C1 segment of cervical spinal cord (tissue), 14 donors: ENCODE results near the gene DISP3.
A peak's percentile ranks its signal among the peaks of the same experiment; 100 is the strongest.

Source experiments
- DNase-seq, 14 donors: peaks; one replicate each; lab custom pipeline; 2025; lab: John Stamatoyannopoulos, UW

Gene DISP3

DNA sequence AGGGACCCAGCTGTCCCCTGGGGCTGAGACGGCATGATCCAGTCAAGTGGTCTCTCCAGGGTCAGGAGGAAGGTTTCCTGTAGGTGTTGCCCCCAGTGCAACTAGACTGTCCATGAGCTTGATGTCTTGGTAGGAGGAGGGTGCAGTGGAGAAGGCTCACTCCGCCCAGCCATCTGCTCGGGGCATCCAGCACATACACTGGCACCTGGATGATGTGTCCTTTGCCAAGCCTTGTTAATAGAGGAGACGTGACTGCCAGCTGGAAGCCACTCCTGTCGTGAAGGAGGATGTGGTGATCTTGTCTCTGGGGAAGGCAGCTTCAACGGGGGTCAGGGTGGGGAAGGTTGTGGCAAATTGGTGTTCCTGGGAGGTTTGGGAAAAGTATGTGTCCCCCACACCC is 6.2 kb downstream of the DISP3 start:
- DNase-seq, result peak in 1 of 14 donors; percentile 17

GRCh38 chr1:11486231-11487009 is 7.5 kb downstream of the DISP3 start:
- peak in 1 of 14 donors; percentile 20 for DNase-seq

GRCh38 chr1:11487196-11487751 is 8.3 kb downstream of the DISP3 start:
- DNase-seq, result no peak

DNA sequence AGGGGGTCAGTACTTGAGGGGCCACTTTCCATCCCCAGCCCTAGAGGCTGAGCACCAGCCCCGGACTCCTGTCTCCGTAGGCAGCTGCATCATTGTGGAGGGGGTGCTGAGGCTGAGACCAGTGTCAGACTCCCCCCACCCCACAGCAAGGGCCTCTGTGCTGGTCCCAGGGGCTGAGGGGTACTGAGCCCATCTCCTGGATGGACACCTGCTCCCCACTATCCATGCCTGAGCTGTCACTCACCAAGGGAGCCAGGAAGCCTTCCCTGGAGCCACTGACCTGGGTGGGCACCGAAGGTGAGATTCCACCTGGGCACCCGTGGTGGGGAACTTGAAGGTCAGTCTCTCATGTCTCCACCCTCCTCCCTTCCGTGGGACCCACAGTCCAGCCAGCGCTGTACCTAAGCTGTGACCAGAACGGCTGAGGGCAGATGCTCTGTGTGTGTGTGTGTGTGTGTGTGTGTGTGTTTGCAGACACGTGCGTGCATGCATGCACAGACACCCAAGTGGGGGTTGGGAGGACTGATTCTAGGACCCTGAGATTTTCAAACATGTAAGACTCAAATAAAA is 9.3 kb downstream of the DISP3 start:
- no peak for DNase-seq

GRCh38 chr1:11488966-11489625 is 10.1 kb downstream of the DISP3 start:
- DNase-seq, result no peak

- DNase-seq, result no peak
Observed at GRCh38 chr1:11492235-11492634, 13.3 kb downstream of the DISP3 start.

DNA sequence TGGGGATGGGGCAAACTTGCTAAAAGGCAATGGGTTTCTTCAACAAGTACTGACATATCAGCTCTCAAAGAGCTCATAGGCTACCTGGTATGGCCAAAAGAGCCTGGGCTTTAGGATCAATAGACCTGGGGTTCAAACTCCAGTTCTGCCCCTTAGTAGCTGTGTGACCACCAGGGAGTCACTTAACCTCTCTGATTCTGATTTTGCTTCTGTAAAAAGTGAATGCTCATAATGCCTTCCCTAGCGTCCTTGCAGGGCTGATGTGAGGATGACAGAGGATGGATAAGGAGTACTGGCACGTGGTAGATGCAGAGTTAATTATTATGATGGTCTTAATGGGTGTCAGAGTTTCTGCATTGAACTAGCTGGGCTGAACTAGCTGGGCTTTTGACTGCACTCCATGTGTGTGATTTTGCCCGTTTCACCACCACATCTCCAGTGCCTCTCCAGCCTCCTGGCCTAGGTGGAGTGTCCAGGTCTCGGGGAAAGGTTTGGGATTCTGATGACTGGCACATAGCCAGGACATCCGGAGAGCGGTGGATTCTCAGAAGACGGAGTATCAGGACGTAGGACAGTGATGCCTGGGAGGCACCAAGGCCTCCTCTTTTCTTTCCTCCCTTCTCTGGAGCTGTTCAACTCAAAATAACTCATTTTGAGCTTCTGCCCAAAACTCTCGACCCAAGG is 15.2 kb downstream of the DISP3 start:
- no peak for DNase-seq

GRCh38 chr1:11494771-11495170 is 15.8 kb downstream of the DISP3 start:
- DNase-seq, result no peak

DNA sequence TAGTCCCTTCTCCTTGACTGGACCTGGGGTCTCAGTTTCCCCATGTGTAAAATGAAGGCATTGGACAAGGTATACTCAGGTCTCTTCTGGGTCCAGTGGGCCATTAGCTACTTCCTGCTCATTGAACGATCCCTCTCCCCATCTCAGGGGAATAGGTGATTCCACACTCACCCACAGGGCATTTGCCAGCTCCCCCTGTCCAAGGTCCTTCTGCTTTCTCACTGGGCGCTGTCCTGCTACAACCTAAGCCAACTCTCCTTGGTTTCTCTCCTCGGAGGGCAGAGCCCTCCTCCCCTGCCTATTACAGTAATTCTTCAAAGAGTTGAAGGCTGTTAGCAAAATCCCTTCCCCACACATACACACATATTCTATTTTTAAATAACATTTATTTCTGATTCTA is 16.6 kb downstream of the DISP3 start:
- DNase-seq, result no peak

- DNase-seq, result no peak
Observed at GRCh38 chr1:11496551-11497080, 17.7 kb downstream of the DISP3 start.

- DNase-seq, result no peak
Observed at GRCh38 chr1:11498956-11499594, 20.1 kb downstream of the DISP3 start.

GRCh38 chr1:11499601-11500331 is 20.8 kb downstream of the DISP3 start:
- peak in 7 of 14 donors; percentile 13 to 66 (median 28) for DNase-seq

DNA sequence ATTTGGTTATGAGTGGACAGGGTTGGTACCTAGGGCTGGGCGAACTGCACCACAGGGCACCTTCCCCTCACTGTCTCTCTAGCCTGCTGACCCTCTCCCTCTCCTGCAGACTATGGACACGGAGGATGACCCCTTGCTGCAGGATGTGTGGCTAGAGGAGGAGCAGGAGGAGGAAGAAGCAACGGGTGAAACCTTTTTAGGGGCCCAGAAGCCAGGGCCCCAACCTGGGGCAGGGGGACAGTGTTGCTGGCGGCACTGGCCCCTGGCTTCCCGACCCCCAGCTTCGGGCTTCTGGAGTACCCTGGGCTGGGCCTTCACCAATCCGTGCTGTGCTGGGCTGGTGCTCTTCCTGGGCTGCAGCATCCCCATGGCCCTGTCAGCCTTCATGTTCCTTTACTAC is 21.9 kb downstream of the DISP3 start:
- DNase-seq, result no peak

GRCh38 chr1:11501491-11501897 is 22.5 kb downstream of the DISP3 start:
- DNase-seq, result no peak

- DNase-seq, result no peak
Observed at GRCh38 chr1:11501906-11502485, 23.0 kb downstream of the DISP3 start.

DNA sequence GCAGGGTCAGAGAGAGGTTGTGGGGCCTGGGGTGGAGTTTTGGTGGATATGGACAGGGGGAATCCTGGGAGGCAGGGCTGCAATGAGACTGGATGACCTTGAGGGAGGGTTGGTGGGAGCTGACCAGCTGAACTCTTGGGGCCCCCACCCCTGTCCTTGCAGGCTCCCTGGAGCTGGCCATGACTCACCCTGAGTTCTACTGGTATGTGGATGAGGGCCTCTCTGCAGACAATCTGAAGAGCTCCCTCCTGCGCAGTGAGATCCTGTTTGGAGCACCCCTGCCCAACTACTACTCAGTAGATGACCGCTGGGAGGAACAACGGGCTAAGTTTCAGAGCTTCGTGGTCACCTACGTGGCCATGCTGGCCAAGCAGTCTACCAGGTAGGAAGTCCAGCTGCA is 23.6 kb downstream of the DISP3 start:
- DNase-seq, result no peak

DNA sequence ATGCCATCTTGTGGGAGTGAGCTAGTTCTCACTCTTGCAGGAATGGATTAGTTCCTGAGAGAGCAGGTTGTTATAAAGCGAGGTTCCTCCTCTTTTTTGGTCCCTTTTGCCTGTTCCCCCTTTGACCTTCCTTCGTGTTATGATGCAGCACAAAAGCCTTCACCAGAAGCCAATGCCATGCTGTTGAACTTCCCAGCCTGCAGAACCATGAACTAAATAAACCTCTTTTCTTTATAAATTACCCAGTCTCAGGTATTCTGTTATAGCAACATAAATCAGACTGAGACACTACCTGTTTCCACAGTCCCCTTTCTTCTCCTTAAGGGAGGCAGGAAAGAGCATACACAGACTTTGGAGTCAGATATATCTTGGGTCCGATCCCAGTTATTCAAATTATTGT is 25.6 kb downstream of the DISP3 start:
- no peak for DNase-seq

GRCh38 chr1:11505591-11506538 is 26.9 kb downstream of the DISP3 start:
- DNase-seq, result no peak

GRCh38 chr1:11507309-11507708 is 28.4 kb downstream of the DISP3 start:
- DNase-seq, result no peak
